ENCODE results near the gene ADCY1. TPM values are rescaled to one million over a fixed set of nuclear protein-coding genes. Genes with fewer than 3 reads are reported as not detected.

Gene ADCY1
- total RNA-seq, 1 donor from 2014 or later = 5.0 TPM

GRCh38 chr7:45606931-45607330, 32.8 kb downstream of the ADCY1 start:
- ATAC-seq (ENCODE audit: poor library complexity) = no peak
- DNase-seq = no peak
- intact Hi-C loops (cut with DNase I) = no loop called here

GRCh38 chr7:45609180-45609579, 35.0 kb downstream of the ADCY1 start:
- DNase-seq (no peak), ATAC-seq (ENCODE audit: poor library complexity) (no peak)
- intact Hi-C loops (cut with DNase I) = no loop called here

GRCh38 chr7:45610019-45610418, 35.9 kb downstream of the ADCY1 start:
- no peak for ATAC-seq (ENCODE audit: poor library complexity)
- DNase-seq = no peak
- intact Hi-C loops (cut with DNase I) = no loop called here

- DNase-seq (no peak), ATAC-seq (ENCODE audit: poor library complexity) (no peak)
- intact Hi-C loops (cut with DNase I) = no loop called here
Observed at GRCh38 chr7:45610660-45611299, 36.6 kb downstream of the ADCY1 start.

- no peak for DNase-seq
- intact Hi-C loops (cut with DNase I) = no loop called here
- ATAC-seq (ENCODE audit: poor library complexity) = no peak
Observed at GRCh38 chr7:45617166-45617565, 43.0 kb downstream of the ADCY1 start.

GRCh38 chr7:45622058-45622457, 47.9 kb downstream of the ADCY1 start:
- DNase-seq = no peak
- no peak for ATAC-seq (ENCODE audit: poor library complexity)
- intact Hi-C loops (cut with DNase I) = no loop called here

- no peak for DNase-seq
Observed at GRCh38 chr7:45623157-45623556, 49.0 kb downstream of the ADCY1 start.

GRCh38 chr7:45623740-45624391, 49.7 kb downstream of the ADCY1 start:
- ATAC-seq (ENCODE audit: poor library complexity) (no peak), DNase-seq (no peak)
- intact Hi-C loops (cut with DNase I) = no loop called here

More at GRCh38 chr7:45623157-45623556, 49.0 kb downstream of the ADCY1 start:
- intact Hi-C loops (cut with DNase I) = no loop called here
- ATAC-seq (ENCODE audit: poor library complexity) = no peak

GRCh38 chr7:45624392-45624760, 50.2 kb downstream of the ADCY1 start:
- no peak for ATAC-seq (ENCODE audit: poor library complexity)
- DNase-seq = no peak
- intact Hi-C loops (cut with DNase I) = no loop called here

GRCh38 chr7:45625067-45625466, 50.9 kb downstream of the ADCY1 start:
- DNase-seq = no peak
- peak; percentile 18 for ATAC-seq (ENCODE audit: poor library complexity)
- intact Hi-C loops (cut with DNase I) = no loop called here

GRCh38 chr7:45625714-45626440, 51.7 kb downstream of the ADCY1 start:
- no peak for DNase-seq
- no peak for ATAC-seq (ENCODE audit: poor library complexity)
- intact Hi-C loops (cut with DNase I) = no loop called here

- peak; percentile 46 for ATAC-seq (ENCODE audit: poor library complexity)
- DNase-seq = no peak
- intact Hi-C loops (cut with DNase I) = no loop called here
Observed at GRCh38 chr7:45626441-45627430, 52.6 kb downstream of the ADCY1 start.

GRCh38 chr7:45627691-45628456, 53.7 kb downstream of the ADCY1 start:
- ATAC-seq (ENCODE audit: poor library complexity) (no peak), DNase-seq (no peak)
- intact Hi-C loops (cut with DNase I) = no loop called here

- DNase-seq = no peak
- intact Hi-C loops (cut with DNase I) = no loop called here
- no peak for ATAC-seq (ENCODE audit: poor library complexity)
Observed at GRCh38 chr7:45631569-45631968, 57.4 kb downstream of the ADCY1 start.

GRCh38 chr7:45636733-45637132, 62.6 kb downstream of the ADCY1 start:
- DNase-seq = no peak
- no peak for ATAC-seq (ENCODE audit: poor library complexity)
- intact Hi-C loops (cut with DNase I) = no loop called here

GRCh38 chr7:45638916-45639315, 64.7 kb downstream of the ADCY1 start:
- ATAC-seq (ENCODE audit: poor library complexity) = no peak
- DNase-seq = no peak
- intact Hi-C loops (cut with DNase I) = no loop called here

- intact Hi-C loops (cut with DNase I) = no loop called here
- DNase-seq = no peak
- no peak for ATAC-seq (ENCODE audit: poor library complexity)
Observed at GRCh38 chr7:45642044-45642443, 67.9 kb downstream of the ADCY1 start.

GRCh38 chr7:45643630-45644029, 69.5 kb downstream of the ADCY1 start:
- intact Hi-C loops (cut with DNase I) = no loop called here
- ATAC-seq (ENCODE audit: poor library complexity) = no peak

More at GRCh38 chr7:45643630-45644029, 69.5 kb downstream of the ADCY1 start:
- DNase-seq = no peak

All from Right ventricle myocardium superior (tissue), 1 donor.